ENCODE results near the gene MRPS6.

MRPS6 gene

GRCh38 chr21:34072145-34073031 is 990 bp upstream of the MRPS6 start:
- TF ChIP-seq REST (IDR thresholded peaks at IDR 0.05; ENCODE audit: insufficient read depth in 1 of 2, low read depth in 2 of 2, low read length in 2 of 2) = no peak
- no peak for TF ChIP-seq TAF1 (IDR thresholded peaks at IDR 0.05; ENCODE audit: borderline replicate concordance, insufficient read depth, low read length)
- TF ChIP-seq SIN3A (IDR thresholded peaks at IDR 0.05; ENCODE audit: borderline replicate concordance, insufficient read depth, low read length) = no peak
- TF ChIP-seq POLR2AphosphoS5 (IDR thresholded peaks at IDR 0.05; ENCODE audit: low read depth, low read length) = no peak
- no peak for TF ChIP-seq FOXP2 (optimal IDR thresholded peaks at IDR 0.05; ENCODE audit: borderline replicate concordance, extremely low read depth, extremely low read length, insufficient read depth)

- TF ChIP-seq REST (IDR thresholded peaks at IDR 0.05; ENCODE audit: insufficient read depth in 1 of 2, low read depth in 2 of 2, low read length in 2 of 2) = no peak
- TF ChIP-seq SIN3A (IDR thresholded peaks at IDR 0.05; ENCODE audit: borderline replicate concordance, insufficient read depth, low read length) = no peak
- no peak for TF ChIP-seq FOXP2 (optimal IDR thresholded peaks at IDR 0.05; ENCODE audit: borderline replicate concordance, extremely low read depth, extremely low read length, insufficient read depth)
- TF ChIP-seq TAF1 (IDR thresholded peaks at IDR 0.05; ENCODE audit: borderline replicate concordance, insufficient read depth, low read length) = no peak
- TF ChIP-seq POLR2AphosphoS5 (IDR thresholded peaks at IDR 0.05; ENCODE audit: low read depth, low read length) = no peak
Measured at GRCh38 chr21:34073749-34074282, 438 bp downstream of the MRPS6 start.

GRCh38 chr21:34074283-34075090 is 1.1 kb downstream of the MRPS6 start:
- TF ChIP-seq POLR2AphosphoS5 (IDR thresholded peaks at IDR 0.05; ENCODE audit: low read depth, low read length) (no peak), SIN3A (IDR thresholded peaks at IDR 0.05; ENCODE audit: borderline replicate concordance, insufficient read depth, low read length) (no peak), FOXP2 (optimal IDR thresholded peaks at IDR 0.05; ENCODE audit: borderline replicate concordance, extremely low read depth, extremely low read length, insufficient read depth) (no peak), TAF1 (IDR thresholded peaks at IDR 0.05; ENCODE audit: borderline replicate concordance, insufficient read depth, low read length) (no peak), REST (IDR thresholded peaks at IDR 0.05; ENCODE audit: insufficient read depth in 1 of 2, low read depth in 2 of 2, low read length in 2 of 2) (no peak)

GRCh38 chr21:34075091-34075425 is 1.7 kb downstream of the MRPS6 start:
- no peak for TF ChIP-seq FOXP2 (optimal IDR thresholded peaks at IDR 0.05; ENCODE audit: borderline replicate concordance, extremely low read depth, extremely low read length, insufficient read depth)
- TF ChIP-seq REST (IDR thresholded peaks at IDR 0.05; ENCODE audit: insufficient read depth in 1 of 2, low read depth in 2 of 2, low read length in 2 of 2) = no peak
- TF ChIP-seq TAF1 (IDR thresholded peaks at IDR 0.05; ENCODE audit: borderline replicate concordance, insufficient read depth, low read length) = no peak
- TF ChIP-seq SIN3A (IDR thresholded peaks at IDR 0.05; ENCODE audit: borderline replicate concordance, insufficient read depth, low read length) = no peak
- no peak for TF ChIP-seq POLR2AphosphoS5 (IDR thresholded peaks at IDR 0.05; ENCODE audit: low read depth, low read length)

Data from PFSK-1 (cell line).